ENCODE data around the gene FGFBP1.

DNA sequence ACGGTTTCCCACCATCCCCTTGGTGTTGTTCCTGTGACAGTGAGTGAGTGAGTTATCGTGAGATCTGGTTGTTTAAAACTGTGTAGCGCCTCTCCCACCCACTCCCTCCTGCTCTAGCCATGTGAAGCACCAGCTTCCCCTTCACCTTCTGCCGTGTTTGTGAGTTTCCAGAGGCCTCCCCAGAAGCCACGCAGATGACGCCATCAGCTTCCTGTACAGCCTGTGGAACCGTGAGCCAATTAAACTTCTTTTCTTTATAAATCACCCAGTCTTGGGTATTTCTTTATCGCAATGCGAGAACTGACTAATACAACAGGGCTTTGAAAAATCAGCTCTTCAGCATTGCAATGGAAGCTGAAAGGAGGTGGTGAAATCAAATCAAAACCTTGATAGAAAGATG lies 50.0 kb downstream of the FGFBP1 start:
- no peak for TF ChIP-seq POLR2AphosphoS5 (IDR thresholded peaks at IDR 0.05; ENCODE audit: low read depth, low read length)
- TF ChIP-seq POLR2A (IDR thresholded peaks at IDR 0.05; ENCODE audit: low read depth, low read length): no peak
- TF ChIP-seq TAF1 (IDR thresholded peaks at IDR 0.05; ENCODE audit: low read depth, low read length): no peak
- TF ChIP-seq POU2F2 (IDR thresholded peaks at IDR 0.05; ENCODE audit: low read depth, low read length): no peak
- TF ChIP-seq SPI1 (IDR thresholded peaks at IDR 0.05; ENCODE audit: low read depth, low read length): no peak

Data from GM12891 (cell line).